HG02588 (cell line): ENCODE data around the gene CAMK1.

Source experiments
- ATAC-seq: cut with Tn5 transposase; IDR thresholded peaks from one replicate; pipeline ENCODE4 v1.9.1; 2021; ENCODE audit warnings: mild to moderate bottlenecking, moderate library complexity; ENCODE audit not compliant: unreplicated experiment

CAMK1 gene

GRCh38 chr3:9769426-9770275 lies at the start of gene CAMK1:
CAMK1 (minus strand) TSS chr3:9769947; CDS start chr3:9767749, 2,198 bp downstream.
- peak; percentile 82 for ATAC-seq

DNA sequence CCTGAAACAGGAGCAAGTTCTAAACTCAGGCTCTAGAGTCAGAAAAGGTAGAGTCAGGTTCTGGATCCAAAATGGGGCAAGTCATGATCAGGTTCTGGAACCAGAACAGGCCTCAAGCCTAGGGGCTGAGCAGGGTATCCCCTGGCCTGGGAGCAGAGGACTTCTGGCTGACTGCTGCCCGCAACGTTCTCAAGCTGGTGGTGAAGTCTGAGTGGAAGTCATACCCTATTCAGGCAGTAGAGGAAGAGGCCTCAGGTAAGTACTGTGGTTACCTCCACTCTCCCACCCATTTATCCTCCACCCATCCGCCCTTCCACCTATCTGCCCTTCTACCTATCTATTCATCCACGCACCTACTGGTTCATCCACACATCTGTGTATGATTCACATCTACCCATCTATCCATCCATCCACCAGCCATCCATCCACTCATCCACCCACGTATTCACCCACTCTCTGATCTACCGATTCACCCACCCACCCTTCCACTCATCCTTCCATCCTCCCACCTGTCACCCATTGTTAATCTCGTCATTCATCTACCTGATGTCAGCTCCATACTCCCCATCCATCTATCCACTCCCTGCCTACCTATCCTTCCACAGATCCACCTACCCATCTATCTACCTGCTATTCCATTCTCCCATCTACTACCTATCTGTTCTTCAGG lies 49.1 kb upstream of the CAMK1 start:
- ATAC-seq: no peak

- ATAC-seq: no peak
These were observed 47.7 kb upstream of the CAMK1 start for GRCh38 chr3:9817436-9817835.

DNA sequence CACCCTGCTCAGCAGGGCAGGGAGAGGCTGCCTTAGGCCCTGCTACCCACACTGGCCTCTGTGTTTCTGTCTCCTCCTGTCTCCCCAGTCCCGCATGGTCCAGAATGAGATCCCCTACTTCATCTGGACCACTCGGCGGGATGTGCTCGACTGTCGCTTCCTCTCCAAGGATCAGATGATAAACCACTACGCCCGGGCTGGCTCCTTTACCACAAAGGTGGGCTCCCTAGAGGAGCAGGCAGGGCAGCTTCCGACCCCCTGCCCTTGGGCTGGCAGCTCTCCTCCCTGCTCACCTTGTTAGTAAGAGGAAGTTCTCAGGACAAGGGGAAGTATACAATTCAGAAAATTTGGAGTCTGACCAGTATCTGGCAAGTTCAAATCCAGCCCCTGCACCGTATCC lies 46.2 kb upstream of the CAMK1 start:
- ATAC-seq: no peak

DNA sequence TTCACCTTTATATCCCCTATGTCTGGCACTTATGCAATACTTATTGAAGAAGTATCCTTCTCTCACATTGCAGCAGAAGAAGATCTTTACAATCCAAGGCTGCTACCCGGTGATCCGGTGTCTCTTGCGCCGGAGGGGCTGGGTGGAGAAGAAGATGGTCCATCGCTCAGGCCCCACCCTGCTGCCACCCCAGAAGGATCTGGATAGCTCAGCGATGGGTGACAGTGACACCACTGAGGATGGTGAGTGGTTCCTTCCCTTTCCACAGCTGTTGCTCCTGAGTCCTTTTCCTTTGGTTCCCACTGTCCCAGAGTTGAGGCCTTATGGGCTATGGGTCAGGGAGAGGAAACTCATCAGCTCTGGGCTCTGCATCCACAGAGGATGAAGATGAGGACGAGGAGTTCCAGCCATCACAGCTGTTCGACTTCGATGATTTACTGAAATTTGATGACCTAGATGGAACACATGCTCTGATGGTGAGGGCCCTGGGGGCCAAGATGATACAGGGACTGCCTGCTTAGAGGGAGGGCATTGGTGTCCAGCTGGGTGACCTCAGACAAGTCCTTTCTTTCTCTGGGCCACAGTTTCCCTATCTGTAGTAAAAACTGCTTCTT lies 43.2 kb upstream of the CAMK1 start:
- ATAC-seq: no peak

DNA sequence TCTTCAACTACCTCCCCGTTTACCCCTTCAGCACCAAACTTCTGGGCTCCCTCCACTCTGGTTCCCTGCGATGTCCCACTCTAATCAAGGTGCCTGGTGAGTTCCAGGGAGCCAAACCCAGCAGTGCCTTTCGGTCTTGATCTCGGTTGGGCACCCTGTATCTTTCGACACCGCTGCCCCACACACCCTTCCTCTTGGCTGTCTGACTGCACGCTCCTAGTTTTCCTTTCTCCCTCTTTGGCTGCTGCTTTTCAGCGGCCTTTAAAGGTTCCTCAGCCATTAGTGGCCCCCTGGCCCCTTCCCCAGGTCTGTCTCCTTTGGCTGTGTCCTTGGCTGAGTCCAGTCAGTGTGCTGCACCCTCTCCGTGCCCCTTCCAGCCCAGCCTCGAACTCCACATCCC lies 41.1 kb upstream of the CAMK1 start:
- no peak for ATAC-seq

- ATAC-seq: no peak
These were observed 40.7 kb upstream of the CAMK1 start for GRCh38 chr3:9810433-9810770.

DNA sequence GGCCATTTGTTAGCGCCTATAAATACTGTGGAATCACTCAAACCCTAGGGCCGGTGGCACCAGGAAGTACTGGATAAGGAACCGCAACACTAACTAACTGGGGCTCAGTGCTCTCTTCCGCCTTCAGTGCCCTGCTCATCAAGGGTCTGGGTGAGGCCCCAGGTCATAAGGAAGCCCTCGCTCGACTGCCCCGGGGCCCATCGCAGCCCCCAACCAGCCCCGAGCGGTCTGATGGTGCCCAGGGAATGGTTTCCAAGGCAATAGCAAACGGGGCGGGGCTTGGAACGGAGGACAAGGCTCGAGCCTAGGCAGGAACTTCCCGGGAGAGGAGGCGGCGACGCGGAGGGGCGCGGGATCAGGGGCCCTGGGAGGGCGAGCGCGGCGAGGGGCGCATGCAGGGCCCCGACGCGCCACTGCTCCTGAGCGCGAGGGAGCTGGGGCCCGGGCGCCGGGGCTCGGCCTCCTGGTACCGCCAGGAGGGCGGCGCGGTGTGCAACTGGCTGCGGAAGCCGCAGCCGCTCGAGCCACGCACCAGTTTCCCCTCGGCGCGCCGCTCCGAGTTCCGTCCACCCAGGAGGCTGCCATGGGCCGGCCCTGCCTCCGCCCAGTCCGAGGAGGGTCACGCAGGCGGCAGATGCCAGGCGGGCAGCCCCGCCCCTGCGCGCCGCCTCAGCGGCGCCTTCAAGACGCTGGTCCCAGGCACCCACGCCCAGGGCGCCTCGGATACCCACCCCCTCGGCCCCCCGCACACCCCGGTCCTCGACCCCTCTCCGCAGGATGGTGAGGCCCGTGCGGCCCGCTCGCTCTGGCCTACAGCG lies 40.1 kb upstream of the CAMK1 start, which contains the start of gene TTLL3:
Gene TTLL3 (plus strand): TSS at position 648 of the 818 bp plus-strand sequence. CDS start 400 bp downstream, outside the sequence.
- peak; percentile 52 for ATAC-seq

- ATAC-seq: no peak
These were observed 39.5 kb upstream of the CAMK1 start for GRCh38 chr3:9809239-9809614.

DNA sequence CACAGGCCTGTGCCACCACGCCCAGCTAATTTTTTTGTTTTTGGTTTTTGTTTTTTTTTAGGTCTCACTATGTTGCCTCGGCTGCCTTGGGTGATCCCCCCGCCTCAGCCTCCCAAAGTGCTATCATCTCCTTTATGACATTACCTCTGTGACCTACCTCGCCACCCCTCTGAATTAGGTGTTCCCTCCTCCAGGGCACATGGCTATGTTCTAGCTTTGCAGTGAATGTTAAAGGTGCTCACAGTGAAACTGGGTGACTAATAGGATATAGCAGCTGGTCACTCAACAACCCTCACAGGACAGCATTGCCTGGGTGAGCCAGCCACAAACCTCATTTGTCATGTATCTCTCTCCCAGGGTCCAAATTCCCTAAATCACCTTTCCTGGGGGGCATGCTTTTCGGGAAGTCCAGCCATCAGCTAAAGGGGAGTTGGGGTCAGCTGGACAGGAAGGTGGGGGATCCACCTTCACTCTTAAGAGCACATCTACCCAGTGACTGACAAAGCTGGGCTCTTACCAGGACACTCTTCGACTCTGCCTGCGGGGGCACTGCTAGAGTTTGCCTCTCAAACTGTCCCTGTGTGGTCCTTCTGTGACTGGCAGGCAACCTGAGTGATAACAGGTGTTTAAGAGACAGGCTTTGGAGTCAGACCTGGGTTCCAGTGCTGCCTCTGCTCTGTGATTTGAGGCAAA lies 38.7 kb upstream of the CAMK1 start:
- peak; percentile 29 for ATAC-seq

DNA sequence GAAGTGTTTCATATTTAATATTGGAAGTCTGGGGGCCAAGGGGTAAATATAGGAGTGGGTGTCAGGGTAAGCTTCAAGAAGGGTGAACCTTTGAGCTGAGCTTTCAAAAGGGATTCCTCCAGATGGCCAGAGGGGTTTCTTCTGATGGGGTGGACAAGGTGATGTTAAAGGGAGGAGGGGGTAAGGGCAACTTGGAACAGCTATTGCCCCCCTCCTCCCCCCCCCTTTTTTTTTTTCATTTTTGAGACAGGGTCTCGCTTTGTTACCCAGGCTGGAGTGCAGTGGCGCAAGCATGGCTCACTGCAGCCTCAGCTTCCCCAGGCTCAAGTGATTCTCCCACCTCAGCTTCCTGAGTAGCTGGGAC lies 38.2 kb upstream of the CAMK1 start:
- ATAC-seq: no peak

DNA sequence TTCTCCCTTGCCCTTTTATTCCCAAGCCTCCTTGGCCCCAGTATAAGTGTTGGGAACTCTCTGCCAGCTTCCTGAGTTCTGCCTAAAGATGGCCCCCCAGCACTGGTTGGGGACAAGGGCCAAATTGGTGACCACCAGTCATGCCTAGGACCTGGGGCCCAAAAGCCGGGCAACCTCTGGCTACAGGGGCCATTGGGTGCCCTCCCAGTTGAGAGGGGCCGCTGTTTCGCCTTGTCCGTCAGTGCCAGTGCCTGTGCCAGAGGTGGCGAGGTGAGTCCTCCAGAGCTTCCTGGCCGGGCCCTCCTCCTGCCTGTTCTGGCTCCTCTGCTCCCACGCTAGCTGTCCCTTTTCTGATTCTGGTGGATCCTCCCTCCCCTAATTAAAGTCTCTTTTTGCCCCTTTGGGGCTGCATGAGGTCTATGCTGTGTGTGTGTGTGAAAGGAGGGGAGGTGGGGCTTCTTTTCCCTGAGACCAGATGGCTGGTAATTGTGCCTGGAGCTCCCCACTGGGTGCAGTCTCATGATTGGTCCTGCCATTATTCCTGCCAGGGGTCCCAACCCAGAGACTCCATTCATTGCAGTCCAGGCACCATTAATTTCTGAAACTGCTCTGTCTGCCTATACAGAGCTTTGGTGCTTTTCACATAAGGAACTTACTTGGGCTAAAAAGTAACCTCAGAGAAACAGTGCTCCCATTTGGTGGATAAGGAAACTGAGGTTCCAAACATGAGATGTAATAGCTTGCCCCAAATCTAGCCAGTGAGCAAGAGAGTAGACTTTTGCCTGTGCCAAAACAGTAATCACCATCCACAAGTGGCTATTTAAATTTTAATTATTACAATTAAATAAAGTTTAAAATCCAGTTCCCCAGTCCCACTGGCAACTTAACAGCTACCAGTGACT lies 37.2 kb upstream of the CAMK1 start:
- ATAC-seq: no peak

DNA sequence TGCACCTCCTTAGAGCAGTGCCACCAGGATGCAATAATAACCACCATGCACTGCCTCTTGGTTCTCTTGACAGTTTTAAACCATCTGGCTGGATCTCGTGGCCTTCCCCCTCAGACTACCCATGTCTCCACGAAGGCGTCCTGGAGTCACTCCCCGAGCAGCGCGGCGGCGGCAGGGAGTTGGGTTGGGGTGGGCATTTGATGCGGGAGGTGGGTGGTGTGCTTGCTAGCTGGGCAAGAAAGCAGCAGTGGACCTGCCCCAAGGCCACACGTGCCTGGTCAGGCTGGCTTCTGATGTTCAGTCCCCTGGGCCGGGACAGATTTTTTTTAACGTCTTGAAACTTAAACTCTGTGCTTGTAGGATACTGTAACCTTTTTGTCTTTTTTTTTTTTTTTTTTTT lies 36.4 kb upstream of the CAMK1 start:
- no peak for ATAC-seq

DNA sequence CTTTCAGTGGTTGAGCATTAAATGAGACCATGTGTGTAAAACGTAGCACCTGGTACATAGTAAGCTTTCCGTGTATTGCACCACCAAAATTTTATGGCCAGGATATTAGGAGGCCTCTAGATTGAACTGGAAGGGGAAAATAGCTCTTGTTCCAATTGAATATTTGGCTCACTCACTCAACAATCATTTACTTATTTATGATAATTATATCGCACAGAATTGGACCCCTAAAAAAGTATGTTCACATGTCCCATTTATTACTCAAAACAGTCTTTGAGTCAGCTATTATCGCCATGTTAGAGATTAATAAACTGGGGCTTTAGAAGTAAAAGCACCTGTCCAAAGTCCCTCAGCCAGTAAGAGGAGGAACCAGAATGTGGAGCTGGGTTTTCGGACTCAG lies 35.2 kb upstream of the CAMK1 start:
- no peak for ATAC-seq

GRCh38 chr3:9803494-9803893 lies 33.7 kb upstream of the CAMK1 start:
- ATAC-seq: no peak

DNA sequence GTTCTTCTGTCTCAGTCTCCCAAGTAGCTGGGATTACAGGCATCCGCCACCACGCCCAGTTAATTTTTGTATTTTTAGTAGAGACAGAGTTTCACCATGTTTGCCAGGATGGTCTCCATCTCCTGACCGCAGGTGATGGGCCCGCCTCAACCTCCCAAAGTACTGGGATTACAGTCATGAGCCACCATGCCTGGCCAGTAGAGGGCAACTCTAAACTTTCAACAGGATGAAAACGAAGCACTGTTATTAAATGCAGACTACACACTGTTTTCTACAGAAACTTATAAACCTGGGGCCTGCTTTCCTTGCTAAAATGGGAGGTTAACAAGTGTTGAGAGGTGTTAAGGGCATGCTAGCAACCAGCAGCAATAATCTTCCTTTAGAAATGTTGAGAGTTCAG lies 30.8 kb upstream of the CAMK1 start:
- ATAC-seq: no peak

DNA sequence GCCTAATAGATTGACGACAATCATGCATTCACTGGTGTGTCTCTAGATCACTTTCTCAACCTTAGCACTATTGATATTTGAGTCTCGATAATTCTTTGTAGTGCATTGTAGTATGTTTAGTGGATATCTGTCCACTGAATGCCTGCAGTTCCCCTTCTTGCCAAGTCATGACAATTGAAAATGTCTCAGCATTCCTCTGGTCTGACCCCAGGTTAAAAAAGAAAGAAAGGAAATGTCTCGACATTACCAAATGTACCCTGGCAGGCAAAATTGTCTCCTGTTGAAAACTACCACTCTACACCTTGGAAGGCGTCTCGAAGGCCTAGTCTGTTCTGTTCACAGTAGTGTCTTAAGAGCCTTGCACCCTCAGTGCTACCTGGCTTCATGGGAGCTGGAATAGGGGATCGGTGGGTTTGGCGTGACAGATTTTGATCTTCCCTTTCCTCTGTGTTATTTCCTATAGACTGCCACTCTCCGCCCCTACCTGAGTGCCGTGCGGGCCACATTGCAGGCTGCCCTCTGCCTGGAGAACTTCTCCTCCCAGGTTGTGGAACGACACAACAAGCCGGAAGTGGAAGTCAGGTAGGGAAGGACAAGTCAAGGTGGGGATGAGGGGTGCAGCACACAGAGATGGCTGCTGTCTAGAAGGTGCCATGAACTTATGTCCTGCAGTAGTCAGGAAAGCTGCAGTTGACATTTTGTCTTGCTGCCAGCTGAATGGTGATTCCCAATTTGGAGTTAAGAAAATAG lies 27.6 kb upstream of the CAMK1 start:
- ATAC-seq: no peak

DNA sequence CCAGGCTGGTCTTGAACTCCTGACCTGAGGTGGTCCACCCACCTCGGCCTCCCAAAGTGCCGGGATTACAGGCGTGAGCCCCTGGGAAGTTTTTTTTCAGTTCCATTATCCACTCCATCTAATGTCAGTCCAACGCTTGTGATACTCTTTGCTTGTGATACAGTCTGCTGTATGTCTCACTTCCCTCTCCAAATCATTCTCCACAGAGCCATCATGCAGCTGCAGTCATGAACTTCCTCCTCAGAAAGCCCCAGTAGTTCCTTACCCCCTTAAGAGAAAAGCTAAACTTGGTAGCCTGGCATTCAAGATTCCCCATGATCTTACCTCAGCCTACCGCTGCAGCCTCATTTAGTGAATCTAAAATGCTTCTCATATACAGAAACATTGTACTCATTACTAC lies 25.5 kb upstream of the CAMK1 start:
- no peak for ATAC-seq

DNA sequence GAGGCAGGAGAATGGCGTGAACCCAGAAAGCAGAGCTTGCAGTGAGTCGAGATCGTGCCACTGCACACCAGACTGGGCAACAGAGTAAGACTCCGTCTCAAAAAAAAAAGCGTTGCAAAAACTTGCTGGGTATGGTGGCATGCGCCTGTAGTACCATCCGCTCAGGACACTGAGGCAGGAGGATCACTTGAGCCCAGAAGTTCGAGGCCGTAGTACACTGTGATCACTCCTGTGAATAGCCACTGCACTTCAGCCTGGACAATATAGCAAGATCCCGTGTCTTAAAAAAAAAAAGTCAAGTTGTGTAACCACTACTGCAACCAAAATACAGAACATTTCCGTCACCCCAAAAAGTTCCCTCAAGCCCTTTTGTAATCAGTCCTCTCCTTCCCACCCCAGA lies 24.7 kb upstream of the CAMK1 start:
- no peak for ATAC-seq
